T follicular helper cell (primary cell): ENCODE measurements around the gene SLC9A5.
A peak's percentile ranks its signal among the peaks of the same experiment; 100 is the strongest.

Experiments
- DNase-seq: peaks from one replicate; pipeline ENCODE4 v3.0.0-alpha.2; 2020; ENCODE audit warnings: low read depth

Gene SLC9A5

GRCh38 chr16:67215706-67216105, 33.1 kb upstream of the SLC9A5 start:
- DNase-seq: no peak

GRCh38 chr16:67216612-67217490, 31.9 kb upstream of the SLC9A5 start:
- DNase-seq: no peak

GRCh38 chr16:67223992-67224391, 24.8 kb upstream of the SLC9A5 start:
- DNase-seq: no peak

- DNase-seq: no peak
Observed at GRCh38 chr16:67226295-67226803, 22.4 kb upstream of the SLC9A5 start.

GRCh38 chr16:67226804-67227566, 21.8 kb upstream of the SLC9A5 start, which contains the start of gene TMEM208:
Gene TMEM208 (plus strand): TSS chr16:67227130. CDS start chr16:67227219, 89 bp downstream.
- DNase-seq: peak; percentile 98

- no peak for DNase-seq
Observed at GRCh38 chr16:67227567-67227921, 21.2 kb upstream of the SLC9A5 start.

GRCh38 chr16:67228034-67228785, 20.6 kb upstream of the SLC9A5 start:
- no peak for DNase-seq

GRCh38 chr16:67228905-67229304, 19.9 kb upstream of the SLC9A5 start:
- DNase-seq: no peak

GRCh38 chr16:67229906-67230808, 18.6 kb upstream of the SLC9A5 start:
- no peak for DNase-seq

- no peak for DNase-seq
Observed at GRCh38 chr16:67230809-67231660, 17.7 kb upstream of the SLC9A5 start.

GRCh38 chr16:67233596-67233995, 15.2 kb upstream of the SLC9A5 start:
- DNase-seq: no peak

GRCh38 chr16:67234180-67234597, 14.6 kb upstream of the SLC9A5 start:
- no peak for DNase-seq

GRCh38 chr16:67235816-67236562, 12.8 kb upstream of the SLC9A5 start:
- no peak for DNase-seq

GRCh38 chr16:67236563-67237395, 12.0 kb upstream of the SLC9A5 start:
- DNase-seq: peak; percentile 67

GRCh38 chr16:67237396-67238277, 11.1 kb upstream of the SLC9A5 start:
- DNase-seq: no peak

- DNase-seq: no peak
Observed at GRCh38 chr16:67238278-67238575, 10.6 kb upstream of the SLC9A5 start.

- no peak for DNase-seq
Observed at GRCh38 chr16:67238806-67239470, 9.8 kb upstream of the SLC9A5 start.
